K562 (cell line): ENCODE measurements around the gene POLR3G. TPM values are rescaled to one million over a fixed set of nuclear protein-coding genes. Genes with fewer than 3 reads are reported as not detected.
A peak's percentile ranks its signal among the peaks of the same experiment; 100 is the strongest.

ENCODE experiments used
- CBX1 ChIP-seq: sonication (generic); IDR thresholded peaks from 2 replicates; pipeline ENCODE4 v1.6.1; 2016; ENCODE audit warnings: antibody characterized with exemption, low read depth, mild to moderate bottlenecking
- CCNT2 ChIP-seq: IDR thresholded peaks from 2 replicates; pipeline ENCODE4 v1.6.1; 2011; ENCODE audit warnings: borderline replicate concordance, low read depth, mild to moderate bottlenecking, moderate library complexity, mixed read lengths, low read length; ENCODE audit not compliant: insufficient read length; ENCODE audit errors: extremely low read depth
- CHD4 ChIP-seq: fragments of 200-600 bp; sonication (generic); IDR thresholded peaks from 3 replicates; pipeline ENCODE4 v1.6.1; 2012; ENCODE audit warnings: low read depth, mild to moderate bottlenecking, mixed read lengths, low read length, inconsistent platforms; ENCODE audit not compliant: insufficient read depth, insufficient replicate concordance, poor library complexity, severe bottlenecking
- CREB1 ChIP-seq, 2 experiments: sonication (generic) in 1 of 2; formaldehyde crosslinking in 1 of 2; IDR thresholded peaks; 2 replicates each; pipeline versions ENCODE4 v1.6.1 to v1.8.0; 2012 to 2022; ENCODE audit warnings: inconsistent platforms in 1 of 2, mild to moderate bottlenecking in 1 of 2, missing genetic modification reagents in 1 of 2, moderate library complexity in 1 of 2
- ERF ChIP-seq: fragments of 450-650 bp; formaldehyde crosslinking; IDR thresholded peaks from 2 replicates; pipeline ENCODE4 v1.4.0; 2020; ENCODE audit warnings: mild to moderate bottlenecking, mixed read lengths
- FOXA3 ChIP-seq, 2 experiments: fragments of 450-650 bp in 1 of 2; sonication (generic) in 1 of 2; formaldehyde crosslinking; IDR thresholded peaks in 1 of 2; conservative IDR thresholded peaks in 1 of 2; 2 replicates each; pipeline versions ENCODE4 v1.4.0 to v1.8.0; 2020 to 2022; ENCODE audit warnings: mild to moderate bottlenecking in 2 of 2, missing genetic modification reagents in 1 of 2
- LEF1 ChIP-seq: fragments of 450-650 bp; IDR thresholded peaks from 2 replicates; pipeline ENCODE4 v1.6.1; 2016; ENCODE audit warnings: mild to moderate bottlenecking
- MCM2 ChIP-seq: fragments of 450-650 bp; IDR thresholded peaks from 2 replicates; pipeline ENCODE4 v1.6.1; 2017; ENCODE audit warnings: low read depth, mild to moderate bottlenecking
- PCBP2 ChIP-seq: fragments of 200-400 bp; formaldehyde crosslinking; IDR thresholded peaks from 2 replicates; pipeline ENCODE4 v1.6.1; 2018; ENCODE audit warnings: low read length, low read depth, mild to moderate bottlenecking, moderate library complexity; ENCODE audit not compliant: poor library complexity, severe bottlenecking
- PHF8 ChIP-seq: fragments of 200-600 bp; sonication (generic); IDR thresholded peaks from 2 replicates; pipeline ENCODE4 v1.6.1; 2012; ENCODE audit warnings: mixed run types, mild to moderate bottlenecking, inconsistent platforms, low read length, moderate library complexity, borderline replicate concordance
- RAD51 ChIP-seq: fragments of 450-650 bp; IDR thresholded peaks from 2 replicates; pipeline ENCODE4 v1.7.1; 2016; ENCODE audit warnings: low read depth, mild to moderate bottlenecking, borderline replicate concordance
- RB1 ChIP-seq: fragments of 450-650 bp; IDR thresholded peaks from 2 replicates; pipeline ENCODE4 v1.6.1; 2017; ENCODE audit warnings: low read depth, mild to moderate bottlenecking
- TEAD4 ChIP-seq, 2 experiments: sonication (generic) in 1 of 2; formaldehyde crosslinking in 1 of 2; IDR thresholded peaks; 2 replicates each; pipeline versions ENCODE4 v1.6.1 to v1.8.0; 2012 to 2022; ENCODE audit warnings: borderline replicate concordance in 1 of 2, inconsistent platforms in 1 of 2, low read length in 1 of 2, mild to moderate bottlenecking in 1 of 2, missing genetic modification reagents in 1 of 2
- TGIF2 ChIP-seq: sonication (generic); formaldehyde crosslinking; IDR thresholded peaks from 2 replicates; pipeline ENCODE4 v1.8.1; 2022; ENCODE audit warnings: mild to moderate bottlenecking, missing genetic modification reagents, moderate library complexity
- ZNF174 ChIP-seq: fragments of 250-450 bp; sonication (Bioruptor Pico); IDR thresholded peaks from 2 replicates; pipeline ENCODE4 v1.4.0; 2020; ENCODE audit warnings: mild to moderate bottlenecking
- ZNF311 ChIP-seq: fragments of 250-450 bp; sonication (Bioruptor Pico); IDR thresholded peaks from 2 replicates; pipeline ENCODE4 v1.4.0; 2020; ENCODE audit warnings: mild to moderate bottlenecking, moderate library complexity
- polyA plus RNA-seq, 8 experiments: library from polyadenylated mRNA; depleted of rRNA in 4 of 8; stranded (reverse) in 5 of 8; unstranded in 3 of 8; fragments of >200 nt; fragmentation: Nextera tagmentation in 2 of 8; fragmentation: Illumina TruSeq in 1 of 8; extraction: Ambion mirVana in 2 of 8; extraction: Trizol in 1 of 8; gene quantifications; 2 replicates each; pipeline versions ENCODE4 v1.2.1 to v1.2.3, GENCODE V29; 2011 to 2014; ENCODE audit warnings: inconsistent platforms in 1 of 8, missing spikeins in 1 of 8
- total RNA-seq, 7 experiments: library from RNA; depleted of rRNA in 6 of 7; stranded (reverse); fragments of >200 nt in 6 of 7; fragmentation: Illumina TruSeq in 2 of 7; extraction: Trizol in 2 of 7; gene quantifications; 2 replicates each; pipeline versions ENCODE4 v1.2.1 to v1.2.3, GENCODE V29; 2011 to 2021; ENCODE audit warnings: low replicate concordance in 1 of 7
- TF ChIP-seq, protein P1 (sequence below): fragments of 450-650 bp; IDR thresholded peaks from 2 replicates; pipeline ENCODE4 v1.6.1; 2016
- TF ChIP-seq, protein P2 (sequence below): fragments of 450-650 bp; formaldehyde crosslinking; IDR thresholded peaks from 2 replicates; pipeline ENCODE4 v1.4.0; 2020; ENCODE audit warnings: mild to moderate bottlenecking, moderate library complexity
- TF ChIP-seq, protein P3 (sequence below): fragments of 250-450 bp; sonication (Bioruptor Pico); IDR thresholded peaks from 2 replicates; pipeline ENCODE4 v1.4.0; 2020; ENCODE audit warnings: mild to moderate bottlenecking, moderate library complexity
- TF ChIP-seq, protein P4 (sequence below): sonication (generic); formaldehyde crosslinking; IDR thresholded peaks from 2 replicates; pipeline ENCODE4 v1.4.0; 2020; ENCODE audit warnings: mild to moderate bottlenecking, missing genetic modification reagents

Gene POLR3G
- total and polyA plus RNA-seq, 9 of the 15 experiments (the other 6 are each of a cell fraction or from before 2014, with no cell fraction given), result 39.0 to 111 (median 59.0) TPM

- TF ChIP-seq, protein P1, sequence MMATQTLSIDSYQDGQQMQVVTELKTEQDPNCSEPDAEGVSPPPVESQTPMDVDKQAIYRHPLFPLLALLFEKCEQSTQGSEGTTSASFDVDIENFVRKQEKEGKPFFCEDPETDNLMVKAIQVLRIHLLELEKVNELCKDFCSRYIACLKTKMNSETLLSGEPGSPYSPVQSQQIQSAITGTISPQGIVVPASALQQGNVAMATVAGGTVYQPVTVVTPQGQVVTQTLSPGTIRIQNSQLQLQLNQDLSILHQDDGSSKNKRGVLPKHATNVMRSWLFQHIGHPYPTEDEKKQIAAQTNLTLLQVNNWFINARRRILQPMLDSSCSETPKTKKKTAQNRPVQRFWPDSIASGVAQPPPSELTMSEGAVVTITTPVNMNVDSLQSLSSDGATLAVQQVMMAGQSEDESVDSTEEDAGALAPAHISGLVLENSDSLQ, result peak; percentile 67; the same call in 1 of the 2 replicates
- TF ChIP-seq MCM2 (no peak), CREB1 (IDR thresholded peaks at IDR 0.05) (peak; percentile 91), CREB1 (CRISPR knock-in tag; IDR thresholded peaks at IDR 0.05) (peak; percentile 86), TEAD4 (IDR thresholded peaks at IDR 0.05; ENCODE audit: low read length) (peak; percentile 52; the same call in 1 of the 2 replicates), TEAD4 (CRISPR knock-in tag; IDR thresholded peaks at IDR 0.05; ENCODE audit: borderline replicate concordance) (no peak), PHF8 (peak; percentile 98), TGIF2 (CRISPR knock-in tag) (no peak), ZNF174 (CRISPR knock-in tag) (no peak), RB1 (peak; percentile 60; the same call in 1 of the 2 replicates), RAD51 (no peak), CCNT2 (peak; percentile 87), CHD4 (no peak), FOXA3 (CRISPR knock-in tag; conservative IDR thresholded peaks at IDR 0.05 in 1 of 2, IDR thresholded peaks at IDR 0.05 in 1 of 2) (peak in 1 of 2 experiments; percentile 67; a peak in 1 of 4 replicates), PCBP2 (no peak), ERF (CRISPR knock-in tag) (peak; percentile 81; the same call in 1 of the 2 replicates), ZNF311 (CRISPR knock-in tag) (no peak), LEF1 (no peak), CBX1 (no peak)
- TF ChIP-seq, protein P2, sequence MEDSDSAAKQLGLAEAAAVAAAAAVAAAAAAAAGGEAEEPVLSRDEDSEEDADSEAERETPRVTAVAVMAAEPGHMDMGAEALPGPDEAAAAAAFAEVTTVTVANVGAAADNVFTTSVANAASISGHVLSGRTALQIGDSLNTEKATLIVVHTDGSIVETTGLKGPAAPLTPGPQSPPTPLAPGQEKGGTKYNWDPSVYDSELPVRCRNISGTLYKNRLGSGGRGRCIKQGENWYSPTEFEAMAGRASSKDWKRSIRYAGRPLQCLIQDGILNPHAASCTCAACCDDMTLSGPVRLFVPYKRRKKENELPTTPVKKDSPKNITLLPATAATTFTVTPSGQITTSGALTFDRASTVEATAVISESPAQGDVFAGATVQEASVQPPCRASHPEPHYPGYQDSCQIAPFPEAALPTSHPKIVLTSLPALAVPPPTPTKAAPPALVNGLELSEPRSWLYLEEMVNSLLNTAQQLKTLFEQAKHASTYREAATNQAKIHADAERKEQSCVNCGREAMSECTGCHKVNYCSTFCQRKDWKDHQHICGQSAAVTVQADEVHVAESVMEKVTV (CRISPR knock-in tag), result no peak
- TF ChIP-seq, protein P3, sequence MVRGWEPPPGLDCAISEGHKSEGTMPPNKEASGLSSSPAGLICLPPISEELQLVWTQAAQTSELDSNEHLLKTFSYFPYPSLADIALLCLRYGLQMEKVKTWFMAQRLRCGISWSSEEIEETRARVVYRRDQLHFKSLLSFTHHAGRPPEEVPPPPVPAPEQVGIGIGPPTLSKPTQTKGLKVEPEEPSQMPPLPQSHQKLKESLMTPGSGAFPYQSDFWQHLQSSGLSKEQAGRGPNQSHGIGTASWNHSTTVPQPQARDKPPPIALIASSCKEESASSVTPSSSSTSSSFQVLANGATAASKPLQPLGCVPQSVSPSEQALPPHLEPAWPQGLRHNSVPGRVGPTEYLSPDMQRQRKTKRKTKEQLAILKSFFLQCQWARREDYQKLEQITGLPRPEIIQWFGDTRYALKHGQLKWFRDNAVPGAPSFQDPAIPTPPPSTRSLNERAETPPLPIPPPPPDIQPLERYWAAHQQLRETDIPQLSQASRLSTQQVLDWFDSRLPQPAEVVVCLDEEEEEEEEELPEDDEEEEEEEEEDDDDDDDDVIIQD (CRISPR knock-in tag), result no peak
- TF ChIP-seq, protein P4, sequence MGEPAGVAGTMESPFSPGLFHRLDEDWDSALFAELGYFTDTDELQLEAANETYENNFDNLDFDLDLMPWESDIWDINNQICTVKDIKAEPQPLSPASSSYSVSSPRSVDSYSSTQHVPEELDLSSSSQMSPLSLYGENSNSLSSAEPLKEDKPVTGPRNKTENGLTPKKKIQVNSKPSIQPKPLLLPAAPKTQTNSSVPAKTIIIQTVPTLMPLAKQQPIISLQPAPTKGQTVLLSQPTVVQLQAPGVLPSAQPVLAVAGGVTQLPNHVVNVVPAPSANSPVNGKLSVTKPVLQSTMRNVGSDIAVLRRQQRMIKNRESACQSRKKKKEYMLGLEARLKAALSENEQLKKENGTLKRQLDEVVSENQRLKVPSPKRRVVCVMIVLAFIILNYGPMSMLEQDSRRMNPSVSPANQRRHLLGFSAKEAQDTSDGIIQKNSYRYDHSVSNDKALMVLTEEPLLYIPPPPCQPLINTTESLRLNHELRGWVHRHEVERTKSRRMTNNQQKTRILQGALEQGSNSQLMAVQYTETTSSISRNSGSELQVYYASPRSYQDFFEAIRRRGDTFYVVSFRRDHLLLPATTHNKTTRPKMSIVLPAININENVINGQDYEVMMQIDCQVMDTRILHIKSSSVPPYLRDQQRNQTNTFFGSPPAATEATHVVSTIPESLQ, result no peak
Observed at GRCh38 chr5:90529194-90529938, 54.7 kb downstream of the POLR3G start, which contains the start of gene LYSMD3 (continued).
